IMR-90 (cell line): ENCODE measurements around the gene ESRRB. TPM values are rescaled to one million over a fixed set of nuclear protein-coding genes. Genes with fewer than 3 reads are reported as not detected.

Experiments
- ATAC-seq: fragments of 200-7000 bp; cut with Tn5 transposase; 2 replicates; pipeline ENCODE4 v1.9.1; 2020; ENCODE audit warnings: low read depth, mild to moderate bottlenecking, moderate library complexity
- BruUV-seq: library from RNA; stranded (reverse); fragments of 400-500 nt; replicated peaks from 2 replicates; lab custom pipeline; 2021; lab: Mats Ljungman, UMichigan
- CTCF ChIA-PET: fragments of 300-600 bp; formaldehyde crosslinking; extraction: SDS; loops from one replicate; lab custom pipeline; 2021; ENCODE audit warnings: antibody characterized with exemption; lab: Yijun Ruan, JAX
- POLR2A ChIA-PET: fragments of 300-600 bp; sonication (Branson Sonifier 250); formaldehyde crosslinking; loops from one replicate; lab custom pipeline; 2022; ENCODE audit warnings: antibody characterized with exemption; ENCODE audit not compliant: unreplicated experiment; lab: Charles Lee
- DNase-seq: peaks from one replicate; pipeline ENCODE4 v3.0.0; 2013
- H2AFZ ChIP-seq: replicated peaks from 2 replicates; pipeline ENCODE3; 2013; ENCODE audit warnings: low read length, mild to moderate bottlenecking; ENCODE audit not compliant: poor library complexity
- H2AK5ac ChIP-seq: 2 replicates; pipeline ENCODE4 v1.6.1; 2013; ENCODE audit warnings: low read depth, low read length, inconsistent platforms
- H2AK9ac ChIP-seq: replicated peaks from 2 replicates; pipeline ENCODE3; 2013; ENCODE audit warnings: mild to moderate bottlenecking, low read depth, low read length, moderate library complexity; ENCODE audit not compliant: poor library complexity
- H2BK120ac ChIP-seq: 2 replicates; pipeline ENCODE4 v1.6.1; 2013; ENCODE audit warnings: low read depth, low read length, inconsistent platforms
- H2BK15ac ChIP-seq: 3 replicates; pipeline ENCODE4 v1.6.1; 2013; ENCODE audit warnings: low read depth, low read length, inconsistent platforms
- H2BK20ac ChIP-seq: 2 replicates; pipeline ENCODE4 v1.6.1; 2013; ENCODE audit warnings: low read depth, mild to moderate bottlenecking, inconsistent platforms, low read length, moderate library complexity
- H2BK5ac ChIP-seq: 2 replicates; pipeline ENCODE4 v1.6.1; 2013; ENCODE audit warnings: mild to moderate bottlenecking, low read depth, low read length, inconsistent platforms; ENCODE audit not compliant: poor library complexity, severe bottlenecking
- H3K14ac ChIP-seq: replicated peaks from 2 replicates; pipeline ENCODE4 v1.6.1; 2013; ENCODE audit warnings: low read depth, low read length, inconsistent platforms
- H3K18ac ChIP-seq: 2 replicates; pipeline ENCODE4 v1.6.1; 2013; ENCODE audit warnings: low read depth, low read length, control low read depth
- H3K23ac ChIP-seq: 2 replicates; pipeline ENCODE4 v1.6.1; 2013; ENCODE audit warnings: low read depth, low read length, inconsistent platforms
- H3K27ac ChIP-seq: 2 replicates; pipeline ENCODE4 v1.5.1; 2013; ENCODE audit warnings: mild to moderate bottlenecking, control low read depth, low read length; ENCODE audit not compliant: insufficient read depth
- H3K27me3 ChIP-seq: 2 replicates; pipeline ENCODE4 v1.6.1; 2013; ENCODE audit warnings: low read length; ENCODE audit not compliant: control insufficient read depth, insufficient read depth
- H3K36me3 ChIP-seq: 2 replicates; pipeline ENCODE4 v1.6.1; 2013; ENCODE audit warnings: low read length, mixed read lengths; ENCODE audit not compliant: control insufficient read depth, insufficient read depth
- H3K4ac ChIP-seq: 2 replicates; pipeline ENCODE4 v1.6.1; 2013; ENCODE audit warnings: low read depth, low read length, inconsistent platforms
- H3K4me1 ChIP-seq: 2 replicates; pipeline ENCODE4 v1.6.1; 2013; ENCODE audit warnings: low read length, mixed read lengths; ENCODE audit not compliant: control insufficient read depth, insufficient read depth
- H3K4me2 ChIP-seq: 2 replicates; pipeline ENCODE4 v1.6.1; 2013; ENCODE audit warnings: low read depth, mild to moderate bottlenecking, control low read depth, low read length, moderate library complexity
- H3K4me3 ChIP-seq: 2 replicates; pipeline ENCODE4 v1.5.1; 2013; ENCODE audit warnings: low read depth, mild to moderate bottlenecking, control low read depth, low read length, moderate library complexity; ENCODE audit not compliant: insufficient read depth
- H3K56ac ChIP-seq: 2 replicates; pipeline ENCODE4 v1.6.1; 2013; ENCODE audit warnings: low read length, inconsistent platforms; ENCODE audit not compliant: insufficient read depth; ENCODE audit errors: extremely low read depth
- H3K79me1 ChIP-seq, 2 experiments: 2 replicates each; pipeline ENCODE4 v1.6.1; 2013; ENCODE audit warnings: low read length in 2 of 2, inconsistent platforms in 1 of 2, low read depth in 1 of 2
- H3K9ac ChIP-seq: 2 replicates; pipeline ENCODE4 v1.6.1; 2013; ENCODE audit warnings: low read depth, low read length, control low read depth
- H3K9me1 ChIP-seq: 2 replicates; pipeline ENCODE4 v1.6.1; 2013; ENCODE audit warnings: low read length, inconsistent platforms; ENCODE audit not compliant: insufficient read depth
- H3K9me3 ChIP-seq: 2 replicates; pipeline ENCODE4 v1.6.1; 2013; ENCODE audit warnings: low read length; ENCODE audit not compliant: control insufficient read depth, insufficient read depth
- H4K20me1 ChIP-seq: 2 replicates; pipeline ENCODE4 v1.6.1; 2013; ENCODE audit warnings: low read length, inconsistent platforms; ENCODE audit not compliant: insufficient read depth
- H4K5ac ChIP-seq: 2 replicates; pipeline ENCODE4 v1.6.1; 2013; ENCODE audit warnings: mild to moderate bottlenecking, low read depth, low read length, control low read depth
- H4K8ac ChIP-seq, 2 experiments: 2 replicates each; pipeline ENCODE4 v1.6.1; 2013; ENCODE audit warnings: low read depth in 2 of 2, low read length in 2 of 2, control low read depth in 1 of 2, inconsistent platforms in 1 of 2
- H4K91ac ChIP-seq: 2 replicates; pipeline ENCODE4 v1.6.1; 2013; ENCODE audit warnings: low read depth, low read length, inconsistent platforms; ENCODE audit not compliant: insufficient read depth
- BHLHE40 ChIP-seq: fragments of 150-350 bp; IDR thresholded peaks from 2 replicates; pipeline ENCODE4 v1.6.1; 2016; ENCODE audit warnings: mild to moderate bottlenecking, low read depth, low read length
- CEBPB ChIP-seq: IDR thresholded peaks from 2 replicates; pipeline ENCODE4 v1.6.1; 2012; ENCODE audit warnings: low read depth, low read length, improper control_type of control experiment
- CHD1 ChIP-seq: IDR thresholded peaks from 2 replicates; pipeline ENCODE4 v1.6.1; 2012; ENCODE audit warnings: low read depth, low read length, improper control_type of control experiment
- CTCF ChIP-seq: conservative IDR thresholded peaks from 2 replicates; pipeline ENCODE4 v1.5.1; 2012; ENCODE audit warnings: mild to moderate bottlenecking, low read depth, low read length, improper control_type of control experiment
- ELK1 ChIP-seq: fragments of 150-350 bp; IDR thresholded peaks from 2 replicates; pipeline ENCODE4 v1.6.1; 2016; ENCODE audit warnings: low read depth, mild to moderate bottlenecking, low read length, moderate library complexity, borderline replicate concordance
- FOS ChIP-seq: fragments of 150-350 bp; IDR thresholded peaks from 2 replicates; pipeline ENCODE4 v1.6.1; 2016; ENCODE audit warnings: low read depth, low read length
- MAFK ChIP-seq: IDR thresholded peaks from 2 replicates; pipeline ENCODE4 v1.6.1; 2012; ENCODE audit warnings: low read depth, low read length, improper control_type of control experiment
- MAZ ChIP-seq: IDR thresholded peaks from 2 replicates; pipeline ENCODE4 v1.6.1; 2012; ENCODE audit warnings: low read depth, mild to moderate bottlenecking, low read length, improper control_type of control experiment, moderate library complexity, borderline replicate concordance
- MXI1 ChIP-seq: IDR thresholded peaks from 2 replicates; pipeline ENCODE4 v1.6.1; 2012; ENCODE audit warnings: low read depth, mild to moderate bottlenecking, low read length, moderate library complexity, borderline replicate concordance
- NFE2L2 ChIP-seq: fragments of 150-350 bp; IDR thresholded peaks from 2 replicates; pipeline ENCODE4 v1.6.1; 2016; ENCODE audit warnings: low read depth, mild to moderate bottlenecking, low read length
- POLR2A ChIP-seq: IDR thresholded peaks from 2 replicates; pipeline ENCODE4 v1.6.1; 2012; ENCODE audit warnings: mild to moderate bottlenecking, low read depth, low read length
- RCOR1 ChIP-seq: IDR thresholded peaks from 2 replicates; pipeline ENCODE4 v1.6.1; 2012; ENCODE audit warnings: mild to moderate bottlenecking, low read length, improper control_type of control experiment; ENCODE audit not compliant: insufficient replicate concordance
- SMC3 ChIP-seq: fragments of 150-350 bp; IDR thresholded peaks from 2 replicates; pipeline ENCODE4 v1.6.1; 2016; ENCODE audit warnings: low read depth, mild to moderate bottlenecking, antibody characterized with exemption, low read length, moderate library complexity
- USF2 ChIP-seq: fragments of 150-350 bp; IDR thresholded peaks from 2 replicates; pipeline ENCODE4 v1.6.1; 2017; ENCODE audit warnings: mild to moderate bottlenecking, antibody characterized with exemption, low read length, low read depth
- WGBS, 2 experiments: methylation state at CpG; one replicate each; pipeline versions ENCODE4 v1.1.5 to v1.1.7; 2013; ENCODE audit warnings: missing lambda C conversion rate in 2 of 2; ENCODE audit not compliant: insufficient read length in 1 of 2; ENCODE audit errors: extremely low coverage in 2 of 2; 5-methylcytosine and 5-hydroxymethylcytosine counted together
- dilution Hi-C: fragments of 300-500 bp; cut with HindIII; formaldehyde crosslinking; loops from one replicate; pipeline ENCODE4 v1.14.3; 2018; ENCODE audit warnings: low sequenced_read_pairs; ENCODE audit not compliant: unreplicated experiment
- in situ Hi-C: fragments of 300-500 bp; cut with MboI; formaldehyde crosslinking; loops from 3 replicates; pipeline ENCODE4 v1.14.3; 2019; ENCODE audit warnings: low sequenced_read_pairs, inconsistent platforms, mixed read lengths
- intact Hi-C: fragments of 100-400 bp; cut with micrococcal nuclease; formaldehyde crosslinking; loops from 2 replicates; pipeline ENCODE4 v1.10.0; 2022
- polyA plus RNA-seq, 3 experiments: library from polyadenylated mRNA; depleted of rRNA; stranded (reverse); fragments of >200 nt; gene quantifications; 2 replicates each; pipeline ENCODE4 v1.2.3, GENCODE V29; 2012; ENCODE audit warnings: low replicate concordance in 1 of 3
- total RNA-seq: library from RNA; depleted of rRNA; stranded (reverse); fragments of >200 nt; gene quantifications from 2 replicates; pipeline ENCODE4 v1.2.3, GENCODE V29; 2012

Gene ESRRB
- total and polyA plus RNA-seq, 2 of the 4 experiments (the other 2 are of a cell fraction): not detected

DNA sequence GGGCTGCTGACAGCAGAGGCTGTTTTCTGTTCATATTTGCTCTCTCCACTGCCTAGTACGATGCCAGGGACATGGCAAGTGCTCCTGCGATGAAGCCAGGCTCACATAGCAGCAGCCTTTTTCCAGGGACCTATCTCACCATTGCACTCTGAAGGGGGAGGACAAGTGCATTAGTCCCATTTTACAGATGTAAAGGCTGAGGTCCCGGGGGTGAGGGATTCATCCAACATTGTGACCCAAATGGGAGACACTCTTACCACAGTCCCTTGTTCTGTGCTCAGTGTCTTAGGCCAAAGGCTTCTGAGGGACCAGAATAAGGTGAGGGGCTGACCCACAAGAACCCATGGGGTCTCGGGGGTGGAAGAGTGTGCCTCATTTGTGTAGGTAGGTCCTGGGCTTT, 21.6 kb upstream of the ESRRB start:
- H3K9me1 ChIP-seq: no peaks in the 10 kb centered on the region
- no peak overlapping the region for H3K4ac ChIP-seq
- intact Hi-C loops: no loop called here
- H4K20me1 ChIP-seq: no peaks in the 10 kb centered on the region
- no peak overlapping the region for H2BK15ac ChIP-seq
- in situ Hi-C loops: loop anchor here (25.0 kb wide), 1 partner anchor 642 kb away; no protein-coding TSS in a partner anchor
- H3K79me1 ChIP-seq: no peaks in the 10 kb centered on the region
- CTCF ChIA-PET: interaction anchor here (0.6 to 1.4 kb wide), 3 partner anchors 303 to 645 kb away, joined by 3 to 9 read pairs (median 3); no protein-coding TSS in a partner anchor
- H3K4me2 ChIP-seq: no peak overlapping the region
- no peak overlapping the region for H2BK20ac ChIP-seq
- H3K14ac ChIP-seq: no peak overlapping the region
- no peak overlapping the region for H3K18ac ChIP-seq
- no peak overlapping the region for H4K91ac ChIP-seq
- DNase-seq (no peak), ATAC-seq (no peak)
- H3K23ac ChIP-seq: no peak overlapping the region
- no peak overlapping the region for H2AFZ ChIP-seq
- WGBS, 2 experiments: 80% methylated on average over 1 of the region's 4 CpGs; no CpG with 5 or more reads in 1 of the 2 experiments
- POLR2A ChIA-PET: no interaction called here
- dilution Hi-C loops: no loop called here
- TF ChIP-seq CHD1: no peak
- no peak for TF ChIP-seq FOS
- no peak for TF ChIP-seq BHLHE40
- no peak for TF ChIP-seq CEBPB
- no peak for TF ChIP-seq SMC3
- no peak for TF ChIP-seq ELK1
- TF ChIP-seq CTCF: no peak
- TF ChIP-seq MAZ: no peak
- no peak for TF ChIP-seq USF2
- TF ChIP-seq RCOR1: no peak
- no peak for TF ChIP-seq POLR2A
- TF ChIP-seq NFE2L2: no peak
- no peak for TF ChIP-seq MAFK
- no peak for TF ChIP-seq MXI1
- H3K9ac ChIP-seq: no peak overlapping the region
- H2AK9ac ChIP-seq: no peak overlapping the region
- H4K8ac ChIP-seq: no peak overlapping the region
- no peak overlapping the region for H2BK5ac ChIP-seq
- no peak overlapping the region for H3K27ac ChIP-seq
- no peaks in the 10 kb centered on the region for H3K36me3 ChIP-seq
- H2BK120ac ChIP-seq: no peak overlapping the region
- no peaks in the 10 kb centered on the region for H3K4me1 ChIP-seq
- H4K5ac ChIP-seq: no peak overlapping the region
- H3K56ac ChIP-seq: no peak overlapping the region
- no peak overlapping the region for H3K4me3 ChIP-seq
- no TSS peak for BruUV-seq
- peaks cover 14% of the 10 kb centered on the region for H3K27me3 ChIP-seq
- no peak overlapping the region for H2AK5ac ChIP-seq
- no peaks in the 10 kb centered on the region for H3K9me3 ChIP-seq
